HFF-Myc (cell line): ENCODE data around the gene UNC13C.

ENCODE experiments used
- DNase-seq: peaks from one replicate; pipeline ENCODE4 v3.0.0-alpha.2; 2011; ENCODE audit warnings: low read depth; ENCODE audit errors: extremely low read depth
- H3K4me3 ChIP-seq: replicated peaks from 2 replicates; pipeline ENCODE4 v1.5.1; 2011; ENCODE audit warnings: low read depth, mild to moderate bottlenecking, control low read depth, low read length
- TF ChIP-seq, protein P1 (sequence below): IDR thresholded peaks from 2 replicates; pipeline ENCODE4 v1.5.1; 2012; ENCODE audit warnings: mild to moderate bottlenecking, low read depth, low read length, control low read depth; ENCODE audit errors: missing control alignments

UNC13C gene

DNA sequence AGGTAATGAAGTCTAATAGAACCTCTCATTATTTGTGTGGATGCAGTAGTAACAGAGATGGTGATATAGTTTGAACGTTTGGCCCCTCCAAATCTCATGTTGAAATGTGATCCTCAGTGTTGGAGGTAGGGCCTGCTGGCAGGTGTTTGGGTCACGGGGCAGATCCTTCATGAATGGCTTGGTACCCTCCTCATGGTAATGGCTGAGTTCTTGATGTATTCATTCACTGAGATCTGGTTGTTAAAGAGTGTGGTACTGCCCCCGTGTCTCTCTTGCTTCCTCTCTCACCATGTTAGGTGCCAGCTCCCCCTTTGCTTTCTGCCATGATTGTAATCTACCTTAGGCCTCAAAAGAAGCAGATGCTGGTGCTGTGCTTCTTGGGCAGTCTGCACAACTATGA is 606.8 kb downstream of the UNC13C start:
- TF ChIP-seq, protein P1, sequence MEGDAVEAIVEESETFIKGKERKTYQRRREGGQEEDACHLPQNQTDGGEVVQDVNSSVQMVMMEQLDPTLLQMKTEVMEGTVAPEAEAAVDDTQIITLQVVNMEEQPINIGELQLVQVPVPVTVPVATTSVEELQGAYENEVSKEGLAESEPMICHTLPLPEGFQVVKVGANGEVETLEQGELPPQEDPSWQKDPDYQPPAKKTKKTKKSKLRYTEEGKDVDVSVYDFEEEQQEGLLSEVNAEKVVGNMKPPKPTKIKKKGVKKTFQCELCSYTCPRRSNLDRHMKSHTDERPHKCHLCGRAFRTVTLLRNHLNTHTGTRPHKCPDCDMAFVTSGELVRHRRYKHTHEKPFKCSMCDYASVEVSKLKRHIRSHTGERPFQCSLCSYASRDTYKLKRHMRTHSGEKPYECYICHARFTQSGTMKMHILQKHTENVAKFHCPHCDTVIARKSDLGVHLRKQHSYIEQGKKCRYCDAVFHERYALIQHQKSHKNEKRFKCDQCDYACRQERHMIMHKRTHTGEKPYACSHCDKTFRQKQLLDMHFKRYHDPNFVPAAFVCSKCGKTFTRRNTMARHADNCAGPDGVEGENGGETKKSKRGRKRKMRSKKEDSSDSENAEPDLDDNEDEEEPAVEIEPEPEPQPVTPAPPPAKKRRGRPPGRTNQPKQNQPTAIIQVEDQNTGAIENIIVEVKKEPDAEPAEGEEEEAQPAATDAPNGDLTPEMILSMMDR: no peak
- no peak overlapping the region for H3K4me3 ChIP-seq
- DNase-seq: no peak

DNA sequence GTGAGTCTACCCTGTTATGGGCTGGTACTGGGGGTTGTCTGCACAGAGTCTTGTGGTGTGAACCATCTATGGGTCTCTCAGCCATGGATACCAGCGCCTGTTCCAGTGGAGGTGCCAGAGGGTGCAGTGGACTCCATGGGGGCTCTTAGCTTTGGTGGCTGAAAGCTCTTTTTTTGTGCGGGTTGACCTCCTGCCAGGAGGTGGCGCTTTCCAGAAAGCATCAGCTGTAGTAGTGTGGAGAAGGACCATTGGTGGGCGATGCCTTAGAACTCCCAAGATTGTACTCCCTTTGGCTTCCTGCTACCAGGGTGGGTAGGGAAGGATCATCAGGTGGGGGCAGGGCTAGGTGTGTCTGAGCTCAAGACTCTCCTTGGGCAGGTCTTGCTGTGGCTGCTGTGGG is 615.9 kb downstream of the UNC13C start:
- TF ChIP-seq, protein P1: no peak
- DNase-seq: no peak
- H3K4me3 ChIP-seq: no peak overlapping the region

DNA sequence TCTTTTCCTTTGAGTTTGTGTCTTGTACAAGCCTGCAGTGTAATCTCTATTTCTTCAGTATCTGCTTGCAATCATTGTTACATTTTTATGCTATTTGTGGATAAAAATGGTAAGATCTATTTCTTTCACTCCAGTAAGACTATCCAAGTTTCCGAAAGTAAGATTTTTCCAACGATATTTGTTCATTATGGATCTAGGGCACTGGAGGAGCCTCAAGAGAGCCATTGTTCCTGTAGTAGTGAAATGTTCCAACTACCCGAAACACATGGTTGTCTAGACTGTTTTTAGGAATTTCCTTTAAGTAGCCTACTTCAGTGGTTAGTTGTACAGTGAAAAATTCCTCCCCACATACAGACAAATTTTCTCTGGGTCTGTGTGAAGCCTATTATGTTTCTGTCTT is 621.1 kb downstream of the UNC13C start:
- TF ChIP-seq, protein P1: no peak
- no peak for DNase-seq
- H3K4me3 ChIP-seq: no peak overlapping the region

DNA sequence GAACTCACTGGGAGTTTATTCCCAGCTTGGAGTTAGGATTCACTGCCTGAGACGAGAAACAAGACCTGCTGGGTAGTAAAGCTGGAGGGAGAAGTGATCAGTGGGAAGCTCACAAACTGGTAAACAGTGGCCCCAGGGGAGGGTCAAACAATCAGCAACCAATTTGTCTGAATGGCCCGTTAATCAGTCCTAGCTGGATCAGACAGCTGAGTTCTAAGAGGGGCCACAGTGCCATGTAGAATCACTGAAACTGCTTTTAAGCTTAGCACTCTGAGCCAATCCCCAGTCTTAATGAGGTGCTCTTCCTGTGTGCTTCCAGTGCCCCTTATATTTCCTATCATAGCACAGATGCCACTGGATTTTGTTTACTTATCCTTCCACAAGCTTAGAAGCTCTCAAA is 626.8 kb downstream of the UNC13C start:
- TF ChIP-seq, protein P1: no peak
- no peak overlapping the region for H3K4me3 ChIP-seq
- DNase-seq: no peak

DNA sequence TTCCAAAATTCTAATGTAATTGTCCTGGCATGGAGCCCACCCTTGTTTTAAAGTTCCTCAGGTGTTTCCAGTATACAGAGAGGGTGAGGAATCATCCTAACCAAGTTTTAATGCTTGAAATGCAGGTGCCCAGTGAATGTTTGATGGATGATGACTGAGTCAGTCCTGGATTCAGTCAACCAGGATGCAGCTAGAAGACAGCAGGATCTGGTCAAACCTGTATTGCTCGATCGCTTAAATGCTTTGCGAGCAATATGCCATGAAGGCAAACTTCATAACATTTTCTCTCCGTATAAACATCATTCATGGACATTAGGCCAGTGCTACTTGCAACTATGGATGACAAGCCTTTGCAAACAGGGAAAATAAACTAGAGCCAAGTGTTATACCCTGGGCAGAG is 627.3 kb downstream of the UNC13C start:
- TF ChIP-seq, protein P1: no peak
- DNase-seq: no peak
- no peak overlapping the region for H3K4me3 ChIP-seq

DNA sequence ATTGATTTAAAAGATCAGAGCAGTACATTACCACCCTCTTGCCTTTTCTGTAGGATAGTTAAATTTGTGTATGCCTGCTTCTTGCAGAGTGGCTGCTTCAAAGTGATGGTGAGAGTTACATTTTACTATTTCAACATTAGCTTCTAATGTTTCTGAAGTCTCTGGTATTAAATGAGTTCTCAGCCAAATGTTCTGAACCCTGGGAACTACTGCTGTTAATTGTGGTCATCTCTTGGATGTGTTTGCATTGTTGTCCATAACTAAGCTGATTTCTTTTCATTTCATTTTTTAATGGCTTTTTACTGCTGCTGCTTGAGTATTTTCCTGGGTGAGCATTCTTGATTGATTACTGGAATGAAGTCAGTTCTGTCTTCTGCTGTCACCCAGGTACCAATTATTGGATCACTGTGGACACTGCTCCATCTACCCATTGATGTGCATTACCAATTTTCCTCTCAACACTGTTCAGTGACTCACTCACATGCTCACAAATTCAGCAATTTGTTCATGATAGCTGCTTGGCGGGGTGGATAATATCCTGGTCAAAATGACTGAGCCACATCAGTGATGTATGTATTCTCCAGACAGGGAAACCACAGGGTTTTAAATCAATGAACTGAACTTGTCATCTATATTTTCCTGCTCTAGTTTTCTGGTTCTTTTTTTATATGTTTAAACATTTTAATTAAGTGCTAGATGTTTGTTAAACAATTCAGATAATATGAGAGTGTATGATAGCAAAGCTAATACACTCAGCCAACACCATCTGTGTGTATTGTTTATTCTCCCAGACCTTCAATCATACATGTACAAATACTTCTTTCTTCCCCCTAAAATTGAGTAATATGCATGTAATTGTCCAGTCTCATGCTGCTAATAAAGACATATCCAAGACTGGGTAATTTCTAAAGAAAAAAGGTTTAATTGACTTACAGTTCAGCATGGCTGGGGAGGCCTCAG is 630.9 kb downstream of the UNC13C start:
- TF ChIP-seq, protein P1: no peak
- H3K4me3 ChIP-seq: no peak overlapping the region
- no peak for DNase-seq

DNA sequence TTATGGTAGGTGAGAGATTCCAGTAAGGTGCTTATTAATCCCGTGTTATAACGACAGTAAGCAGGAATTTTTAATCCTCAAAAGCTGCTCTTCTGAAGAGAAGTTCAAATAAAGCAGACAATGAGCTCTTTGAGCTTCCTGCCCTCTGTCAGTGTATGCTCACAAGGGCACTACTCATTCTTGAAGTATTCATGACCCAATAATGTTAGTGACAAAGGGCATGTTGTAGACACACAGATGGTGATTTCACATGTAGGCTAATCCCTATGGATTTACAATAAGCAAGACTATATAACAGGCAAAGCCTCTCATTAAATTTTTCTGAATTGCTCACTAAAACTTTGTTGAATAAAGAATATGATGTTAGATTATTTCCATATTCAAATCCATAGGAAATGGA is 639.9 kb downstream of the UNC13C start:
- no peak for DNase-seq
- no peak overlapping the region for H3K4me3 ChIP-seq
- TF ChIP-seq, protein P1: no peak
